Measurements from ENCODE around the gene DNAJC1. TPM values are rescaled to one million over a fixed set of nuclear protein-coding genes. Genes with fewer than 3 reads are reported as not detected.

DNAJC1 gene
- total RNA-seq, 3 donors from 2014 or later: 26.3 to 31.5 (median 30.3) TPM

DNA sequence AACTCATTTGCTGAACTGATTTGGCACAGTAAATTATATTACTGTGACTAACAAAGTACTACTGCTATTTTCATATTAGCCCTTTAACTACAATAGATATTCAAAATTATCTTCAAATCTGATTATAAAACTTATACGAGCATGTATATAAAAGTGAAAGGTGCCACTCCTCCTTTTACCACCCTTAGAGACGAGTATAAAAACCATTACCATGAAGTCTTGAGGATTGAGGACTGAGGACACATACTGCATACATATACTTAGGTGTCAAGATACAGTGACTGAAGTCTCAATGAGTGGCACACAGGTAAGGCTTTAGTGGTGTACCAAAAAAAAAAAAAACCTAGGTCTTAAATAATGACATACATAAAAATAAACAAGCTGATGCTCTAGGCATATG is 98.6 kb downstream of the DNAJC1 start:
- H3K9me3 ChIP-seq: no peaks in the 10 kb centered on the region
- no peak for DNase-seq
- no peak overlapping the region for H3K4me3 ChIP-seq
- TF ChIP-seq, protein P1, sequence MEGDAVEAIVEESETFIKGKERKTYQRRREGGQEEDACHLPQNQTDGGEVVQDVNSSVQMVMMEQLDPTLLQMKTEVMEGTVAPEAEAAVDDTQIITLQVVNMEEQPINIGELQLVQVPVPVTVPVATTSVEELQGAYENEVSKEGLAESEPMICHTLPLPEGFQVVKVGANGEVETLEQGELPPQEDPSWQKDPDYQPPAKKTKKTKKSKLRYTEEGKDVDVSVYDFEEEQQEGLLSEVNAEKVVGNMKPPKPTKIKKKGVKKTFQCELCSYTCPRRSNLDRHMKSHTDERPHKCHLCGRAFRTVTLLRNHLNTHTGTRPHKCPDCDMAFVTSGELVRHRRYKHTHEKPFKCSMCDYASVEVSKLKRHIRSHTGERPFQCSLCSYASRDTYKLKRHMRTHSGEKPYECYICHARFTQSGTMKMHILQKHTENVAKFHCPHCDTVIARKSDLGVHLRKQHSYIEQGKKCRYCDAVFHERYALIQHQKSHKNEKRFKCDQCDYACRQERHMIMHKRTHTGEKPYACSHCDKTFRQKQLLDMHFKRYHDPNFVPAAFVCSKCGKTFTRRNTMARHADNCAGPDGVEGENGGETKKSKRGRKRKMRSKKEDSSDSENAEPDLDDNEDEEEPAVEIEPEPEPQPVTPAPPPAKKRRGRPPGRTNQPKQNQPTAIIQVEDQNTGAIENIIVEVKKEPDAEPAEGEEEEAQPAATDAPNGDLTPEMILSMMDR (IDR thresholded peaks at IDR 0.05): no peak
- H3K4me1 ChIP-seq (ENCODE audit: low read depth): peaks cover 3% of the 10 kb centered on the region
- peak; percentile 51 for ATAC-seq
- intact Hi-C loops (cut with DNase I, micrococcal nuclease): no loop called here
- H3K36me3 ChIP-seq (ENCODE audit: low read depth): no peaks in the 10 kb centered on the region

DNA sequence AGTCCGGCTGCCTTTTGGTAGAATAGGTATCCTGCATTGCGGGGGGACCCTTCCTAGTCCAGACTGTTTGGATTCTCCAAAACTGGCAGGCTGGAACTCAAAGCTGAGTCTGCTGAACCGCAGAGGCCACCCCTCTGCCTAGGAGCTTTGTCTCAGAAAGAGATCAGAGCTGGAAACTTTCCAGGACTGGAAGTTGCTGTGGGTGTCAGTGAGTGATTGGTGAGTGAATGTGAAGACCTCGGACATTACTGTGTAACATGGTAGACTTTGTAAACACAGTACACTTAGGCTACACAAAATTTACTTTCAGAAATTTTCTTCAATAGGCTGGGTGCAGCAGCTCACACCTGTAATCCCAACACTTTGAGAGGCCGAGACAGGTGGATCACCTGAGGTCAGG is 103.8 kb downstream of the DNAJC1 start:
- H3K9me3 ChIP-seq: no peaks in the 10 kb centered on the region
- DNase-seq: no peak
- intact Hi-C loops (cut with DNase I, micrococcal nuclease): no loop called here
- no peaks in the 10 kb centered on the region for H3K4me1 ChIP-seq (ENCODE audit: low read depth)
- H3K36me3 ChIP-seq (ENCODE audit: low read depth): no peaks in the 10 kb centered on the region
- no peak overlapping the region for H3K4me3 ChIP-seq
- no peak for ATAC-seq
- TF ChIP-seq, protein P1 (IDR thresholded peaks at IDR 0.05): no peak

DNA sequence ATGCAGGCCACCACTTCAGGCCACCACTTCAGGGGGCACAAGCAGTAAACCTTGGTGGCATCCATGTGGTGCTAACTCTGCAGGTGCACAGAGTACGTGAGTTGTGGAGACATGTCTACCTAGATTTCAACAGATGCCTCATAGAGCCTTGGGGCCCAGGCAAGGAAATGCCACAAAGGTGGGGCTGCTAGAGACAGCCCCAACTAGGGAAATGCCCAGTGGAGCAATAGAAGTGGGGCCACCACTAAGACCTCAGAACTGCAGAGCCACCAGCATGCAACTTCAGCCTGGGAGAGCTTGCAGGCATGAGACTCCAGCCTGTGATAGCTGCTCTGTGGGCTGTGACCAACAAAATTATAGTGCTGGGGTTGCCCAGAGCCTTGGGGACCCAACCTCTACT is 107.6 kb downstream of the DNAJC1 start:
- no peak for ATAC-seq
- intact Hi-C loops (cut with DNase I, micrococcal nuclease): no loop called here

GRCh38 chr10:21894648-21895342 is 108.7 kb downstream of the DNAJC1 start:
- intact Hi-C loops (cut with DNase I, micrococcal nuclease): no loop called here
- DNase-seq: no peak
- ATAC-seq: no peak

More for the DNA sequence above, 107.6 kb downstream of the DNAJC1 start:
- H3K4me1 ChIP-seq (ENCODE audit: low read depth): no peaks in the 10 kb centered on the region
- H3K4me3 ChIP-seq: no peak overlapping the region
- H3K36me3 ChIP-seq (ENCODE audit: low read depth): no peaks in the 10 kb centered on the region
- peaks cover 8% of the 10 kb centered on the region for H3K9me3 ChIP-seq
- TF ChIP-seq, protein P1 (IDR thresholded peaks at IDR 0.05): no peak
- no peak for DNase-seq

DNA sequence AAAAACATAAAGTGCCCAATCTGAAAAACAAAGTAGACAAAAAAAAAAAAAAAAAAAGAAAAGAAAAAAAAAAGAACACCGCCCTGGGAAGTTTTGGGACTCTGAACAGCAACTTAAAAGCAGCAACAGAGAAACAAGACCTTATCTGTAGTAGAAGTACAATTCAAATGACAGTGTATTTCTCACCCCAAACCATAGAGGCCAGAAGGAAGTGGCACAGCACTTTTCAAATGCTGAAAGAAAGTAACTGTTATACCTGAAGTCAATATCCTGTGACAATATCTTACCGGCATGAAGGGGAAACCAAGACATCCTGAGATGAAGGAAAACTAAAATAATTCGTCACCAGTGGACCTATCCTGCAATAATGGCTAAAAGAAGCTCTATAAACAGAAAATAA is 112.1 kb downstream of the DNAJC1 start:
- ATAC-seq: no peak
- intact Hi-C loops (cut with DNase I, micrococcal nuclease): no loop called here
- no peaks in the 10 kb centered on the region for H3K4me1 ChIP-seq (ENCODE audit: low read depth)
- H3K36me3 ChIP-seq (ENCODE audit: low read depth): no peaks in the 10 kb centered on the region
- TF ChIP-seq, protein P1 (IDR thresholded peaks at IDR 0.05): no peak
- peaks cover 8% of the 10 kb centered on the region for H3K9me3 ChIP-seq
- no peak for DNase-seq
- no peak overlapping the region for H3K4me3 ChIP-seq

More at GRCh38 chr10:21894648-21895342, 108.7 kb downstream of the DNAJC1 start:
- Histone ChIP-seq H3K9me3 (peaks cover 8% of the 10 kb centered on the region), H3K36me3 (ENCODE audit: low read depth) (no peaks in the 10 kb centered on the region), H3K4me3 (no peak overlapping the region), H3K4me1 (ENCODE audit: low read depth) (no peaks in the 10 kb centered on the region)
- TF ChIP-seq, protein P1 (IDR thresholded peaks at IDR 0.05): no peak

All from mucosa of descending colon (tissue), 3 donors.